Prostate gland (tissue), 2 donors: ENCODE results near the gene TRMT2B. TPM values are rescaled to one million over a fixed set of nuclear protein-coding genes. Genes with fewer than 3 reads are reported as not detected.

Experiments used
- DNase-seq: peaks from one replicate; pipeline ENCODE4 v3.0.0-alpha.2; 2019; ENCODE audit warnings: low spot score
- H3K27ac ChIP-seq, 2 donors: fragments of 200-600 bp; sonication (generic); 2 replicates each; pipeline ENCODE4 v1.5.1; 2017 to 2019
- H3K27me3 ChIP-seq: fragments of 200-600 bp; sonication (generic); replicated peaks from 2 replicates; pipeline ENCODE4 v1.5.1; 2019; ENCODE audit not compliant: insufficient read depth
- H3K36me3 ChIP-seq, 2 donors: fragments of 200-600 bp; sonication (generic); 1 replicate in 1 of 2; 2 replicates in 1 of 2; pipeline versions ENCODE4 v1.5.1 to v1.8.1; 2017 to 2019
- H3K4me1 ChIP-seq: fragments of 200-600 bp; sonication (generic); replicated peaks from 2 replicates; pipeline ENCODE4 v1.5.1; 2019
- H3K4me3 ChIP-seq, 2 donors: fragments of 200-600 bp; sonication (generic); 2 replicates each; pipeline ENCODE4 v1.5.1; 2017 to 2019
- H3K9me3 ChIP-seq: fragments of 200-600 bp; sonication (generic); 2 replicates; pipeline ENCODE4 v1.5.1; 2017
- POLR2A ChIP-seq: fragments of 450-650 bp; IDR thresholded peaks from one replicate; pipeline ENCODE4 v1.6.1; 2016; ENCODE audit warnings: antibody characterized with exemption, mild to moderate bottlenecking
- POLR2AphosphoS5 ChIP-seq: sonication (generic); formaldehyde crosslinking; IDR thresholded peaks from one replicate; pipeline ENCODE4 v1.6.1; 2017; ENCODE audit warnings: antibody characterized with exemption
- WGBS: methylation state at CpG from one replicate; pipeline ENCODE4 v1.1.5; 2018; 5-methylcytosine and 5-hydroxymethylcytosine counted together
- intact Hi-C: fragments of 100-400 bp; cut with DNase I; formaldehyde crosslinking; loops from one replicate; pipeline ENCODE4 v1.14.2; 2022
- total RNA-seq, 2 donors: library from RNA; depleted of rRNA; stranded (reverse); fragments of >200 nt; gene quantifications; one replicate each; pipeline ENCODE4 v1.1.0, GENCODE V29; 2016
- TF ChIP-seq, protein P1 (sequence below), 4 experiments: fragments of 200-600 bp in 2 of 4; fragments of 450-650 bp in 2 of 4; sonication (generic) in 2 of 4; IDR thresholded peaks; 1 replicate in 3 of 4; 2 replicates in 1 of 4; pipeline ENCODE4 v1.5.1; 2016 to 2019; ENCODE audit warnings: antibody characterized with exemption in 4 of 4, mild to moderate bottlenecking in 2 of 4, moderate library complexity in 2 of 4

TRMT2B gene, protein sequence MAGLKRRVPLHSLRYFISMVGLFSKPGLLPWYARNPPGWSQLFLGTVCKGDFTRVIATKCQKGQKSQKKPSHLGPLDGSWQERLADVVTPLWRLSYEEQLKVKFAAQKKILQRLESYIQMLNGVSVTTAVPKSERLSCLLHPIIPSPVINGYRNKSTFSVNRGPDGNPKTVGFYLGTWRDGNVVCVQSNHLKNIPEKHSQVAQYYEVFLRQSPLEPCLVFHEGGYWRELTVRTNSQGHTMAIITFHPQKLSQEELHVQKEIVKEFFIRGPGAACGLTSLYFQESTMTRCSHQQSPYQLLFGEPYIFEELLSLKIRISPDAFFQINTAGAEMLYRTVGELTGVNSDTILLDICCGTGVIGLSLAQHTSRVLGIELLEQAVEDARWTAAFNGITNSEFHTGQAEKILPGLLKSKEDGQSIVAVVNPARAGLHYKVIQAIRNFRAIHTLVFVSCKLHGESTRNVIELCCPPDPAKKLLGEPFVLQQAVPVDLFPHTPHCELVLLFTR
- 10 to 100 TPM; 14.0 to 29.5 TPM for total RNA-seq

DNA sequence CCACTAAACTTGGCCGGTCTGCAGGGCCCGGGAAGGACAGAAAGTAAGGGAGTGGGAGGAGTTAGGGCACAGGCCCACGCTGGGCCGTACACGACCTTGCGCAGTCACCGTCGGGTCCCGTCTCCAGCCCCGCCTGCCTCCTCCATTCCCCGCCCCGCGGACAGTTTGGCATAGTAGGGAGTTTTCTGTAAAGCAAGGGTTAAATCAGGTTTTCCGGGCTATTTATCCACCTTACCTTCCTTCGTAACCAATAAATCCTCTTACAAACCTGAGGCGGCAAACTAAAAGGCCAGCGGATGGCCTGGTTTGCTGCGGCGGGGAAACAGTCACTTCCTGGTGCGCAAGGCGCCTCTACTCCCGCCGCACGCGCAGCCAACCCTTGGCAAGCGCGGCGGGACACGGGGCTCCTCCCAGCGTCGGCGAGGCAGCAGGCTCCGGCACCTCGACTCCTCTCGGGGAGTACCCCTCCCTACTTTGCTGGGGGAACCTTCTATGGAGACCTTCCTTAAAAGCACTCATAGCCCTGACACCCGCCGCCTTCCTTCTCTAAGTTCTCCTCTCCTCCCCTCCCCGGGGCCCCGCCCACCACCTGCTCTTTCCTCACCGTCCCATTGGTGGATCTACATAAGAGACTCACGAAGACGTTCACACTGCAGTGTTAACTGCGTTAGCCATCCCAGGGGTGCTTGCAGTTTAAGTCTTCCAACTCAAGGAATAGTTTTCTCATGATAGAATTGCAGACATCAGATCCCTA, at the start of gene TRMT2B:
TSS of gene TRMT2B (minus strand) at position 563 of the 754 bp plus-strand sequence. CDS start 9,822 bp downstream, outside the sequence.
- WGBS = 1% methylated on average over 33 of the region's 43 CpGs
- H3K27me3 ChIP-seq = no peaks in the 10 kb centered on the region
- no peaks in the 10 kb centered on the region for H3K36me3 ChIP-seq
- peak; percentile 33 for TF ChIP-seq POLR2AphosphoS5
- TF ChIP-seq, protein P1, sequence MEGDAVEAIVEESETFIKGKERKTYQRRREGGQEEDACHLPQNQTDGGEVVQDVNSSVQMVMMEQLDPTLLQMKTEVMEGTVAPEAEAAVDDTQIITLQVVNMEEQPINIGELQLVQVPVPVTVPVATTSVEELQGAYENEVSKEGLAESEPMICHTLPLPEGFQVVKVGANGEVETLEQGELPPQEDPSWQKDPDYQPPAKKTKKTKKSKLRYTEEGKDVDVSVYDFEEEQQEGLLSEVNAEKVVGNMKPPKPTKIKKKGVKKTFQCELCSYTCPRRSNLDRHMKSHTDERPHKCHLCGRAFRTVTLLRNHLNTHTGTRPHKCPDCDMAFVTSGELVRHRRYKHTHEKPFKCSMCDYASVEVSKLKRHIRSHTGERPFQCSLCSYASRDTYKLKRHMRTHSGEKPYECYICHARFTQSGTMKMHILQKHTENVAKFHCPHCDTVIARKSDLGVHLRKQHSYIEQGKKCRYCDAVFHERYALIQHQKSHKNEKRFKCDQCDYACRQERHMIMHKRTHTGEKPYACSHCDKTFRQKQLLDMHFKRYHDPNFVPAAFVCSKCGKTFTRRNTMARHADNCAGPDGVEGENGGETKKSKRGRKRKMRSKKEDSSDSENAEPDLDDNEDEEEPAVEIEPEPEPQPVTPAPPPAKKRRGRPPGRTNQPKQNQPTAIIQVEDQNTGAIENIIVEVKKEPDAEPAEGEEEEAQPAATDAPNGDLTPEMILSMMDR (IDR thresholded peaks at IDR 0.05) = no peak
- peak; percentile 36 for TF ChIP-seq POLR2A
- peak within 1 kb of the TSS; percentile 44 to 50 for H3K4me3 ChIP-seq
- DNase-seq = peak; percentile 78
- H3K4me1 ChIP-seq = no peaks in the 10 kb centered on the region
- intact Hi-C loops = no loop called here
- H3K27ac ChIP-seq = peak within 1 kb of the TSS; percentile 76 to 82
- no peaks in the 10 kb centered on the region for H3K9me3 ChIP-seq

DNA sequence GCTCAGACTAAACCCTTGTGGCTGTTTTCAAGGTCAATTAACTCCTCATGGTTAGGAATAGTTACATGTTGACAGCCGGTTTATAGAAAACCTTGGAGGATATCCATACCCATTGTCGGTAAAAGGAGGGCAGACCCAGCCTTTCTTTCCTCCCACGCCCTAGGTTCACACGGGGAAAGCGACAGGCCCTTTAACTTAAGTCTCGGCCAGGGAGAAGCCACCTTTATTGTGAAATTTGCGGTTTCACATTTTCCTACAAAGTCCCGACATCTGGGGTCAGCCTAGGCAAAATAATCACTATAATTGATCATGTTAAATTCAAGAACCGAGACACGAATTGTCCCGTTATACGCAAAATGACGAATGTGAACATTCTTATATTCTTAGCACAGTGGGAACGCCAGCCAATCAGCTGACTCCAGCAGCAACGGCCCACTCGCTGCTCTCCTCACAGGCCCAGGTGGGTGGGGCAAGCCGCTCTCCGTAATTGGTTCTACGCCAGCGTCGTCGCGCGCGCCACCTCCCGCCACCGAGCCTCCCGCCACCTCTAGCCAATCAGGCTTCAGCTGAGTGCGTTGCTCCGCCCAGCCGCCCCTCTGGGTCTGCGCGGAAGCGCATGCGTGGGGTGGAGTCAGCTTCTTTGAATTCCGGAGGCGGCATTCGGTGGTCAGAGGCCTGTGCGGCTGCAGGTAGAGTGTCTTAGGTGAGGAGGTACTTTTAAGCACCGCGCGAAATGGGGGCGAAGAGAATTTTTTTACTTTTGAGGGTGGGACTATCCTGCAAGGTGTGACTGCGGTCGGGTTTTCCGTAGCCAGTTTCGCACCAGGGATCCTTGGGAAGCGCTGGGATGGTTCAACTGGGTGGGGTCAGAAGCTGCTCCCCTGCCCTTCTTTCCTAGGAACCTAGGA, 45.9 kb upstream of the TRMT2B start, which contains the start of gene CENPI:
TSS of gene CENPI (plus strand) at position 659 of the 908 bp plus-strand sequence. CDS start 2,867 bp downstream, outside the sequence.
- intact Hi-C loops = no loop called here
- Histone ChIP-seq H3K27me3 (no peaks in the 10 kb centered on the region), H3K4me3 (peak within 1 kb of the TSS; percentile 19 to 24), H3K27ac (peak within 1 kb of the TSS; percentile 53 to 67), H3K36me3 (no peaks in the 10 kb centered on the region), H3K4me1 (no peaks in the 10 kb centered on the region), H3K9me3 (no peaks in the 10 kb centered on the region)
- 1% methylated on average over 36 of the region's 48 CpGs for WGBS
- TF ChIP-seq POLR2AphosphoS5 (peak; percentile 89), POLR2A (no peak)
- TF ChIP-seq, protein P1 (IDR thresholded peaks at IDR 0.05) = peak in 1 of 4 experiments; percentile 20
- DNase-seq = peak; percentile 89

DNA sequence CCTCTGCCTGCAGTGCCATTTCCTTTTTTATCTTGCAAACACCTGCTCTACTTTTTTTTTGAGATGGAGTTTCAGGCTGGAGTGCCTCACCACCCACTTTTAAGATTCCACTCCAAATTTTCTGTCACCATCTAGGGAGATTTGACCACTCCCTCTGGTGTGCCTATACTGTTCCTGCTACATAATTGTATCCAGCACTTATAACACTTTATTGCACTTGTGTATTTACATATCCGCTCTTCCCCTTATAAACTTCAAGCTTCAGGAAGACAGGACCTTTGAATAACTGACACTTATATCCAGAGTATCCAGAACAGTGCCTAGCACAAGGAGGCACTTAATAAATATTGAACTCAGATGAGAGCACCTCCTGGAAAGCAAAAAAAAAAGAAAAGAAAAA, 39.9 kb upstream of the TRMT2B start:
- Histone ChIP-seq H3K4me1 (no peaks in the 10 kb centered on the region), H3K9me3 (no peaks in the 10 kb centered on the region), H3K27me3 (no peaks in the 10 kb centered on the region), H3K36me3 (no peaks in the 10 kb centered on the region), H3K27ac (no peak overlapping the region), H3K4me3 (no peak overlapping the region)
- 79% methylated on average over 1 of the region's 1 CpG for WGBS
- intact Hi-C loops = no loop called here
- TF ChIP-seq, protein P1 (IDR thresholded peaks at IDR 0.05) = no peak
- no peak for TF ChIP-seq POLR2A
- TF ChIP-seq POLR2AphosphoS5 = no peak
- no peak for DNase-seq

DNA sequence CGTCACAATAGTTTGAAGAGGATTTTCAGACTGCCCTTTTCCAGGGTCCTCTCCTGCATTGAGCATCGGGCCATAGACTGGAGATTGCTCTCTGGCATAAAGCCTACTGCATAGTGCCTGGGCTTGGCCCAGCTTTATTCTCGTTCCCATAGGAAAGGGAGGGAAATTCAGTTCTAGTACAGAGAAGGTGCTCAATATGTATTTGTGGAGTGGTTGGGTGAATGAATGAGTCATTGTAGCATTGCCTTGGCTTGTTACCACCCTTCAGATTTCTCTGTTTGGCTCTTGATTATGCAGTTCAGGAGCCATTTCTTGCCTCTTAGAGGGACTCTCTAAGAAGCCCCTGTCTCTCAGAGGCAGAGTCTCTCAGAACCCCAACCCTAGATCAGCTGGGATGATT, 29.3 kb upstream of the TRMT2B start:
- Histone ChIP-seq H3K9me3 (no peaks in the 10 kb centered on the region), H3K36me3 (no peaks in the 10 kb centered on the region), H3K27me3 (no peaks in the 10 kb centered on the region), H3K4me3 (no peak overlapping the region), H3K4me1 (no peaks in the 10 kb centered on the region), H3K27ac (no peak overlapping the region)
- TF ChIP-seq POLR2A (no peak), POLR2AphosphoS5 (no peak)
- TF ChIP-seq, protein P1 (IDR thresholded peaks at IDR 0.05) = no peak
- DNase-seq = no peak
- intact Hi-C loops = no loop called here
- WGBS = 61% methylated on average over 3 of the region's 3 CpGs
